DMS53 treated with DMSO at 0.1 percent for 48 hours (cell line): ENCODE measurements around the gene RUSF1.
"Not testable (repeated sequence)": the region's sequence is repeated elsewhere in the genome, so short reads cannot be mapped to it uniquely, and the experiment has no call there.

Experiments used
- DNase-seq: peaks from one replicate; lab custom pipeline; 2025; ENCODE audit not compliant: unreplicated experiment; lab: John Stamatoyannopoulos, UW

Gene RUSF1

GRCh38 chr16:31453255-31454204, 54.7 kb downstream of the RUSF1 start:
- DNase-seq: no peak

GRCh38 chr16:31452631-31453106, 55.5 kb downstream of the RUSF1 start:
- no peak for DNase-seq

- DNase-seq: peak; percentile 24
Measured at GRCh38 chr16:31451681-31452351, 56.4 kb downstream of the RUSF1 start.

GRCh38 chr16:31451201-31451600, 57.0 kb downstream of the RUSF1 start:
- no peak for DNase-seq

- not testable (repeated sequence) for DNase-seq
Measured at GRCh38 chr16:31445931-31446330, 62.3 kb downstream of the RUSF1 start.

GRCh38 chr16:31441956-31442355, 66.2 kb downstream of the RUSF1 start:
- DNase-seq: no peak

- no peak for DNase-seq
Measured at GRCh38 chr16:31440516-31441184, 67.5 kb downstream of the RUSF1 start.

- no peak for DNase-seq
Measured at GRCh38 chr16:31439519-31439918, 68.7 kb downstream of the RUSF1 start.
